GM10847 (cell line): ENCODE measurements around the gene CCDC57.

Experiments used
- POLR2A ChIP-seq: IDR thresholded peaks from 2 replicates; pipeline ENCODE4 v1.6.1; 2011; ENCODE audit not compliant: insufficient read length; ENCODE audit errors: extremely low read depth

Gene CCDC57

GRCh38 chr17:82238472-82239201, 26.0 kb upstream of the CCDC57 start:
- no peak for TF ChIP-seq POLR2A

- no peak for TF ChIP-seq POLR2A
Observed at GRCh38 chr17:82237746-82238471, 25.3 kb upstream of the CCDC57 start.

- no peak for TF ChIP-seq POLR2A
Observed at GRCh38 chr17:82237083-82237745, 24.6 kb upstream of the CCDC57 start.

- TF ChIP-seq POLR2A = no peak
Observed at GRCh38 chr17:82236142-82236971, 23.7 kb upstream of the CCDC57 start.

- TF ChIP-seq POLR2A = no peak
Observed at GRCh38 chr17:82235775-82236141, 23.1 kb upstream of the CCDC57 start.

- TF ChIP-seq POLR2A = no peak
Observed at GRCh38 chr17:82235056-82235774, 22.6 kb upstream of the CCDC57 start.

- TF ChIP-seq POLR2A = no peak
Observed at GRCh38 chr17:82234211-82235055, 21.8 kb upstream of the CCDC57 start.

- no peak for TF ChIP-seq POLR2A
Observed at GRCh38 chr17:82232876-82233785, 20.5 kb upstream of the CCDC57 start.

GRCh38 chr17:82232322-82232820, 19.7 kb upstream of the CCDC57 start:
- no peak for TF ChIP-seq POLR2A

GRCh38 chr17:82231562-82232321, 19.1 kb upstream of the CCDC57 start:
- no peak for TF ChIP-seq POLR2A

GRCh38 chr17:82231312-82231561, 18.6 kb upstream of the CCDC57 start:
- TF ChIP-seq POLR2A = no peak

GRCh38 chr17:82230609-82231311, 18.1 kb upstream of the CCDC57 start:
- TF ChIP-seq POLR2A = no peak
